Parathyroid adenoma (tissue), 2 donors: Measurements from ENCODE around the gene REXO4.

ENCODE experiments used
- H2AFZ ChIP-seq: fragments of 300-600 bp; sonication (generic); one replicate; pipeline ENCODE4 v1.7.0; 2017; ENCODE audit warnings: antibody characterized with exemption, mild to moderate bottlenecking
- H3K27ac ChIP-seq: fragments of 300-600 bp; sonication (generic); one replicate; pipeline ENCODE4 v1.7.0; 2017
- H3K27me3 ChIP-seq: fragments of 300-600 bp; sonication (generic); one replicate; pipeline ENCODE4 v1.7.0; 2017; ENCODE audit warnings: low read length; ENCODE audit not compliant: control insufficient read depth, insufficient read depth
- H3K36me3 ChIP-seq: fragments of 300-600 bp; sonication (generic); one replicate; pipeline ENCODE4 v1.7.0; 2017; ENCODE audit warnings: low read length; ENCODE audit not compliant: control insufficient read depth, insufficient read depth
- H3K4me1 ChIP-seq: fragments of 300-600 bp; sonication (generic); one replicate; pipeline ENCODE4 v1.7.0; 2017; ENCODE audit warnings: control low read depth
- H3K4me2 ChIP-seq: fragments of 300-600 bp; sonication (generic); one replicate; pipeline ENCODE4 v1.7.0; 2017; ENCODE audit warnings: low read length
- H3K4me3 ChIP-seq: fragments of 300-600 bp; sonication (generic); one replicate; pipeline ENCODE4 v1.7.0; 2017; ENCODE audit warnings: low read depth, low read length
- H3K79me2 ChIP-seq: fragments of 300-600 bp; sonication (generic); one replicate; pipeline ENCODE4 v1.7.0; 2017; ENCODE audit warnings: control low read depth
- H3K9ac ChIP-seq: fragments of 300-600 bp; sonication (generic); one replicate; pipeline ENCODE4 v1.7.0; 2017; ENCODE audit warnings: mild to moderate bottlenecking
- H3K9me3 ChIP-seq: fragments of 300-600 bp; sonication (generic); one replicate; pipeline ENCODE4 v1.7.0; 2017; ENCODE audit warnings: low read length; ENCODE audit not compliant: control insufficient read depth
- CTCF ChIP-seq: fragments of 300-600 bp; sonication (generic); IDR thresholded peaks from one replicate; pipeline ENCODE4 v1.7.0; 2017; ENCODE audit warnings: antibody characterized with exemption, mild to moderate bottlenecking
- donor health status: primary hyperparathyroidism.

The REXO4 gene

DNA sequence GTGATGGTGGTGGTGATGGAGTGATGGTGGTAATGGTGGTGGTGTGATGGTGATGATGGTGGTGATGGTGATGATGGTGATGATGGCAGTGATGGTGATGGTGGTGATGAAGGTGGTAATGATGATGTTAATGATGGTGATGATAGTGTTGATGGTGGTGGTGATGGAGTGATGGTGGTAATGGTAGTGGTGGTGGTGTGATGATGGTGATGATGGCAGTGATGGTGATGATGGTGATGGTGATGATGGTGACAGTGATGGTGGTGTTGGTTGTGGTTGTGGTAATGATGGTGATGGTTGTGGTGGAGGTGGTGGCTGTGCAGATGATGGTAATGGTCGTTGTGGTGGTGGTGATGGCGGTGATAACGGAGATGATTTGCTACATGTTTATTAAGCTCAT, 34.4 kb downstream of the REXO4 start:
- Histone ChIP-seq H3K4me1 (no peaks in the 10 kb centered on the region), H3K79me2 (no peaks in the 10 kb centered on the region), H3K27ac (no peak overlapping the region), H3K4me2 (no peak overlapping the region), H3K27me3 (no peaks in the 10 kb centered on the region), H3K9ac (no peak overlapping the region), H3K36me3 (no peaks in the 10 kb centered on the region), H3K9me3 (no peaks in the 10 kb centered on the region), H2AFZ (no peak overlapping the region), H3K4me3 (no peak overlapping the region)
- TF ChIP-seq CTCF = no peak

DNA sequence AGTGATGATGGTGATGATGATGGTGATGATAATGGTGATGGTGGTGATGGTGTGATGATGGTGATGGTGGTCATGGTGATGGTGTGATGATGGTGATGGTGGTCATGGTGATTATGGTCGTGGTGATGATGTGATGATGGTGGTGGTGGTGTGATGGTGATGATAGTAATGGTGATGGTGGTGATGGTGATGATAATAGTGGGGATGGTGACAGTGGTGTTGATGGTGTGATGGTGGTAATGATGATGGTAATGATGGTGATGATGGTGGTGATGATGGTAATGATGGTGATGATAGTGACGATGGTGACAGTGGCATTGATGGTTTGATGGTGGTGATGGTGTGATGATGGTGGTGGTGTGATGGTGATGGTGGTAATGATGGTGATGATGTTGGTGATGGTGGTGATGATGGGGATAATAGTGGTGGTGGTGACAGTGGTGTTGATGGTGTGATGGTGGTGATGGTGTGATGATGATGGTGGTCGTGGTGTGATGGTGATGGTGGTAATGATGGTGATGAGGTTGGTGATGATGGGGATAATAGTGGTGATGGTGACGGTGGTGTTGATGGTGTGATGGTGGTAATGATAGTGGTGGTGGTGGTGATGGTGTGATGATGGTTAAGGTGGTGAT, 35.2 kb downstream of the REXO4 start:
- Histone ChIP-seq H3K79me2 (no peaks in the 10 kb centered on the region), H3K4me2 (no peak overlapping the region), H3K4me3 (no peak overlapping the region), H3K9me3 (no peaks in the 10 kb centered on the region), H3K9ac (no peak overlapping the region), H2AFZ (no peak overlapping the region), H3K36me3 (no peaks in the 10 kb centered on the region), H3K27me3 (no peaks in the 10 kb centered on the region), H3K4me1 (no peaks in the 10 kb centered on the region), H3K27ac (no peak overlapping the region)
- no peak for TF ChIP-seq CTCF

DNA sequence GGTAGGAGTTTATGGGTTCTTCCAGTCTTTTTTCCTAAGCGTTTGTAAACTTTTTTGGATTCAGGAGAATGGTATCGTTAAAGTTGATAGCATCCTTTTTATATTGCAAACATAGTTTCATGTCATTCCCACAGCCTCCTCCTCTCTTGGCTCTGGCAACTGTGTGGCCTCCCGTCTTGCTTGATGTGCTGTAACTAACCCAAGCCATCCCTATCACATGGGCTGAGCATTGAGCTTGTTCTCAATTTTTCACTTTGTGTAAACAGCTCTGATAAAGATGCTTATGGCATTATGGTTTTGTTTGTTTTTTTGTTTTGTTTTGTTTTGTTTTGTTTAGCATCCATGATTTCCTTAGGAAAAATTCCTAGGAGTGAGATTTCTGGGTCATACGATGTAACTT, 37.1 kb downstream of the REXO4 start:
- Histone ChIP-seq H3K27ac (no peak overlapping the region), H3K9me3 (no peaks in the 10 kb centered on the region)

GRCh38 chr9:133379153-133380086, 38.4 kb downstream of the REXO4 start:
- TF ChIP-seq CTCF = no peak
- H3K4me1 ChIP-seq = no peaks in the 10 kb centered on the region
- H3K9ac ChIP-seq = no peak overlapping the region
- peaks cover 5% of the 10 kb centered on the region for H3K79me2 ChIP-seq
- H3K36me3 ChIP-seq = no peaks in the 10 kb centered on the region
- no peaks in the 10 kb centered on the region for H3K9me3 ChIP-seq
- no peak overlapping the region for H3K27ac ChIP-seq
- H2AFZ ChIP-seq = no peak overlapping the region
- H3K27me3 ChIP-seq = no peaks in the 10 kb centered on the region
- no peak overlapping the region for H3K4me3 ChIP-seq
- no peak overlapping the region for H3K4me2 ChIP-seq

More for the DNA sequence above, 37.1 kb downstream of the REXO4 start:
- Histone ChIP-seq H3K27me3 (no peaks in the 10 kb centered on the region), H3K4me1 (no peaks in the 10 kb centered on the region), H2AFZ (no peak overlapping the region), H3K79me2 (no peaks in the 10 kb centered on the region), H3K4me3 (no peak overlapping the region), H3K4me2 (no peak overlapping the region), H3K9ac (no peak overlapping the region), H3K36me3 (no peaks in the 10 kb centered on the region)
- TF ChIP-seq CTCF = no peak
